A549 (cell line): ENCODE results near the gene PLK5. TPM values are rescaled to one million over a fixed set of nuclear protein-coding genes. Genes with fewer than 3 reads are reported as not detected.

ENCODE experiments used
- ATAC-seq, 2 experiments: fragments of 200-7000 bp in 1 of 2; fragments of >200 bp in 1 of 2; cut with Nextera tagmentation in 1 of 2; cut with Tn5 transposase in 1 of 2; 3 replicates each; pipeline versions ENCODE4 v1.8.0 to v1.9.1; 2018 to 2020; ENCODE audit warnings: mild to moderate bottlenecking in 1 of 2, moderate library complexity in 1 of 2
- CTCF ChIA-PET: fragments of 300-600 bp; sonication (Branson Sonifier 250); formaldehyde crosslinking; extraction: SDS; loops from one replicate; lab custom pipeline; 2021; ENCODE audit warnings: antibody characterized with exemption, inconsistent platforms; lab: Yijun Ruan, JAX
- POLR2A ChIA-PET: fragments of 350-600 bp; formaldehyde crosslinking; extraction: SDS; loops from one replicate; lab custom pipeline; 2021; ENCODE audit warnings: antibody characterized with exemption, inconsistent platforms; lab: Yijun Ruan, JAX
- DNase-seq, 2 experiments: peaks; one replicate each; pipeline versions ENCODE4 v3.0.0 to v3.0.0-alpha.2; 2011 to 2016; ENCODE audit warnings: low read depth in 1 of 2, low spot score in 1 of 2
- FAIRE-seq: peaks from 2 replicates; lab custom pipeline; 2011; peaks lifted over from hg19 to GRCh38; lab: Jason Lieb, UNC
- H3K27ac ChIP-seq, 2 experiments: fragments of >200 bp; sonication (Bioruptor Twin); formaldehyde crosslinking; 3 replicates each; pipeline ENCODE4 v1.5.1; 2016 to 2017
- H3K4me1 ChIP-seq: fragments of >200 bp; sonication (Bioruptor Twin); formaldehyde crosslinking; 3 replicates; pipeline ENCODE4 v1.6.1; 2016
- H3K4me2 ChIP-seq: fragments of >200 bp; sonication (Bioruptor Twin); formaldehyde crosslinking; 3 replicates; pipeline ENCODE4 v1.6.1; 2016
- H3K4me3 ChIP-seq: fragments of >200 bp; sonication (Bioruptor Twin); formaldehyde crosslinking; 3 replicates; pipeline ENCODE4 v1.5.1; 2016
- H3K9me3 ChIP-seq: fragments of >200 bp; sonication (Bioruptor Twin); formaldehyde crosslinking; 3 replicates; pipeline ENCODE4 v1.6.1; 2016
- BHLHE40 ChIP-seq: IDR thresholded peaks from 2 replicates; pipeline ENCODE4 v1.6.1; 2012; ENCODE audit warnings: low read depth, low read length, inconsistent platforms
- CBX8 ChIP-seq: fragments of 200-600 bp; sonication (generic); IDR thresholded peaks from 2 replicates; pipeline ENCODE4 v1.6.1; 2016
- CEBPB ChIP-seq, 2 experiments: fragments of >200 bp in 1 of 2; sonication (Bioruptor Twin) in 1 of 2; formaldehyde crosslinking in 1 of 2; IDR thresholded peaks; 2 replicates each; pipeline ENCODE4 v1.6.1; 2012 to 2016
- CHD2 ChIP-seq: fragments of 150-350 bp; IDR thresholded peaks from 2 replicates; pipeline ENCODE4 v1.6.1; 2014; ENCODE audit warnings: low read length; ENCODE audit not compliant: partially characterized antibody
- EP300 ChIP-seq, 2 experiments: fragments of >200 bp; sonication (Bioruptor Twin); formaldehyde crosslinking; IDR thresholded peaks; 2 replicates in 1 of 2; 3 replicates in 1 of 2; pipeline ENCODE4 v1.6.1; 2016 to 2017
- GATA3 ChIP-seq: IDR thresholded peaks from 2 replicates; pipeline ENCODE4 v1.6.1; 2012; ENCODE audit warnings: borderline replicate concordance
- HEYL ChIP-seq: fragments of 250-450 bp; sonication (Bioruptor Pico); IDR thresholded peaks from 2 replicates; pipeline ENCODE4 v1.8.0; 2021; ENCODE audit warnings: mild to moderate bottlenecking, moderate library complexity
- HOXA7 ChIP-seq: fragments of 250-450 bp; sonication (Bioruptor Pico); IDR thresholded peaks from 2 replicates; pipeline ENCODE4 v1.5.0; 2020; ENCODE audit warnings: mild to moderate bottlenecking, moderate library complexity
- HOXB13 ChIP-seq: fragments of 250-450 bp; sonication (Bioruptor Pico); IDR thresholded peaks from 2 replicates; pipeline ENCODE4 v1.5.0; 2020; ENCODE audit warnings: low read depth, mild to moderate bottlenecking, moderate library complexity
- JUNB ChIP-seq: fragments of >200 bp; sonication (Bioruptor Twin); formaldehyde crosslinking; IDR thresholded peaks from 2 replicates; pipeline ENCODE4 v1.6.1; 2016
- KDM5A ChIP-seq: fragments of 200-600 bp; sonication (generic); IDR thresholded peaks from 2 replicates; pipeline ENCODE4 v1.6.1; 2016; ENCODE audit warnings: antibody characterized with exemption, mild to moderate bottlenecking
- MAX ChIP-seq: IDR thresholded peaks from 2 replicates; pipeline ENCODE4 v1.6.1; 2012
- MAZ ChIP-seq: fragments of 150-350 bp; IDR thresholded peaks from 2 replicates; pipeline ENCODE4 v1.6.1; 2014; ENCODE audit warnings: antibody characterized with exemption, low read depth, low read length, borderline replicate concordance
- MYC ChIP-seq: IDR thresholded peaks from 2 replicates; pipeline ENCODE4 v1.6.1; 2012; ENCODE audit warnings: mild to moderate bottlenecking, inconsistent platforms, low read length, improper control_type of control experiment, borderline replicate concordance
- NFE2L2 ChIP-seq: fragments of 150-350 bp; conservative IDR thresholded peaks from 2 replicates; pipeline ENCODE4 v1.6.1; 2014; ENCODE audit warnings: low read length
- NPAS2 ChIP-seq: fragments of 250-450 bp; sonication (Bioruptor Pico); IDR thresholded peaks from 2 replicates; pipeline ENCODE4 v1.8.0; 2022; ENCODE audit warnings: mild to moderate bottlenecking, moderate library complexity, borderline replicate concordance
- PBX3 ChIP-seq: IDR thresholded peaks from 2 replicates; pipeline ENCODE4 v1.6.1; 2012
- POLR2AphosphoS2 ChIP-seq: conservative IDR thresholded peaks from 2 replicates; pipeline ENCODE4 v1.6.1; 2012; ENCODE audit warnings: low read length, improper control_type of control experiment, inconsistent platforms
- RAD21 ChIP-seq, 2 experiments: fragments of >200 bp in 1 of 2; sonication (Bioruptor Twin) in 1 of 2; formaldehyde crosslinking in 1 of 2; IDR thresholded peaks in 1 of 2; conservative IDR thresholded peaks in 1 of 2; 2 replicates in 1 of 2; 3 replicates in 1 of 2; pipeline ENCODE4 v1.6.1; 2012 to 2018; ENCODE audit warnings: inconsistent platforms in 1 of 2
- RARB ChIP-seq: fragments of 250-450 bp; sonication (Bioruptor Pico); IDR thresholded peaks from 2 replicates; pipeline ENCODE4 v1.8.0; 2021; ENCODE audit warnings: mild to moderate bottlenecking, moderate library complexity
- RCOR1 ChIP-seq: fragments of 150-350 bp; IDR thresholded peaks from 2 replicates; pipeline ENCODE4 v1.6.1; 2014; ENCODE audit warnings: antibody characterized with exemption, low read length, low read depth
- SMC3 ChIP-seq: fragments of >200 bp; sonication (Bioruptor Twin); formaldehyde crosslinking; IDR thresholded peaks from 3 replicates; pipeline ENCODE4 v1.6.1; 2018; ENCODE audit warnings: inconsistent platforms
- TP53 ChIP-seq: fragments of 250-450 bp; sonication (Bioruptor Pico); IDR thresholded peaks from 2 replicates; pipeline ENCODE4 v1.5.0; 2021; ENCODE audit warnings: mild to moderate bottlenecking, moderate library complexity
- ZSCAN20 ChIP-seq: fragments of 250-450 bp; sonication (Bioruptor Pico); IDR thresholded peaks from 2 replicates; pipeline ENCODE4 v1.8.0; 2022; ENCODE audit warnings: mild to moderate bottlenecking, moderate library complexity
- WGBS: methylation state at CpG from one replicate; pipeline ENCODE4 v1.1.6; 2017; ENCODE audit errors: missing lambda C conversion rate; 5-methylcytosine and 5-hydroxymethylcytosine counted together
- polyA plus RNA-seq, 4 experiments: library from polyadenylated mRNA; depleted of rRNA in 3 of 4; stranded (reverse); fragments of >200 nt; fragmentation: RNase III in 1 of 4; extraction: RNeasy Plus Mini Kit Qiagen cat#74134 plus additional on column Dnase treatment in 1 of 4; gene quantifications; 2 replicates in 3 of 4; 3 replicates in 1 of 4; pipeline ENCODE4 v1.2.3, GENCODE V29; 2011 to 2017
- TF ChIP-seq, protein P1 (sequence below): fragments of >200 bp; sonication (Bioruptor Twin); formaldehyde crosslinking; IDR thresholded peaks from 3 replicates; pipeline ENCODE4 v1.5.1; 2016

The PLK5 gene
- polyA plus RNA-seq, 2 of the 4 experiments (the other 2 are of a cell fraction): not detected

DNA sequence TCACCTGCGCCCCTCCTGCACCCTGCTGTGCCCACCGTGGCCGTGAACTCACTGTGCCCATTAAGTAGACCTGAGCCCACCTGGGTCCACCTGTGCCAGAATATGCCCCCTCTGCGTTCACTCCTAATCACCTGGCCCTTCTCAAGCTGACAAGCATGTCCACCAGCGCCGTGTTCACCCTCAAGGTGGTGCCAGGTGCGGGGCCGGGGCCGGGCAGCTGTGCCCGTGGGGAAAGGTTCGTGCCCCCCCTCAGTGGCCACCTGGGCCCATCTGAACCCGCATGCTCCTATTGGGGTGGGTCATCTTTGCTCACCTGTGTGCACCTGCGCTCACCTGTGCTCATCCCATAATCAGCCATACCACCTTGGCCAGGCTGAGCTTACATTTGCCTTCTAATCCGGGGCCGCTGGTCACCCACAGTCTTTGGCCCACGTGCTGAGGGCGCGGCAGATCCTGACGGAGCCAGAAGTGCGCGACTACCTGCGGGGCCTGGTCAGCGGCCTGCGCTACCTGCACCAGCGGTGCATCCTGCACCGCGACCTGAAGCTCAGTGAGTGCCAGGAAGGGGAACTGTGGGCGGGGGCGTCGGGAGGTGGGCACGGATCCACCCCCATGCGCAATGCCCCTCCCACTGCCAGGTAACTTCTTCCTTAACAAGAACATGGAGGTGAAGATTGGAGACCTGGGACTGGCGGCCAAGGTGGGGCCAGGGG, 2.3 kb downstream of the PLK5 start:
- no peaks in the 10 kb centered on the region for H3K9me3 ChIP-seq
- TF ChIP-seq BHLHE40 (no peak), MYC (no peak), MAX (no peak), POLR2AphosphoS2 (no peak), RCOR1 (no peak), RARB (CRISPR knock-in tag) (no peak), JUNB (no peak), TP53 (no peak), HOXA7 (CRISPR knock-in tag) (no peak), GATA3 (no peak), NFE2L2 (no peak), HOXB13 (no peak), NPAS2 (CRISPR knock-in tag) (no peak), MAZ (no peak)
- TF ChIP-seq, protein P1, sequence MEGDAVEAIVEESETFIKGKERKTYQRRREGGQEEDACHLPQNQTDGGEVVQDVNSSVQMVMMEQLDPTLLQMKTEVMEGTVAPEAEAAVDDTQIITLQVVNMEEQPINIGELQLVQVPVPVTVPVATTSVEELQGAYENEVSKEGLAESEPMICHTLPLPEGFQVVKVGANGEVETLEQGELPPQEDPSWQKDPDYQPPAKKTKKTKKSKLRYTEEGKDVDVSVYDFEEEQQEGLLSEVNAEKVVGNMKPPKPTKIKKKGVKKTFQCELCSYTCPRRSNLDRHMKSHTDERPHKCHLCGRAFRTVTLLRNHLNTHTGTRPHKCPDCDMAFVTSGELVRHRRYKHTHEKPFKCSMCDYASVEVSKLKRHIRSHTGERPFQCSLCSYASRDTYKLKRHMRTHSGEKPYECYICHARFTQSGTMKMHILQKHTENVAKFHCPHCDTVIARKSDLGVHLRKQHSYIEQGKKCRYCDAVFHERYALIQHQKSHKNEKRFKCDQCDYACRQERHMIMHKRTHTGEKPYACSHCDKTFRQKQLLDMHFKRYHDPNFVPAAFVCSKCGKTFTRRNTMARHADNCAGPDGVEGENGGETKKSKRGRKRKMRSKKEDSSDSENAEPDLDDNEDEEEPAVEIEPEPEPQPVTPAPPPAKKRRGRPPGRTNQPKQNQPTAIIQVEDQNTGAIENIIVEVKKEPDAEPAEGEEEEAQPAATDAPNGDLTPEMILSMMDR: no peak
- TF ChIP-seq, all 56 proteins: peak for 0
- ChIA-PET POLR2A (no interaction called here), CTCF (interaction anchor here (1.9 kb wide), 1 partner anchor 8 kb away, joined by 6 read pairs; no protein-coding TSS in a partner anchor)
- no peaks in the 10 kb centered on the region for H3K4me1 ChIP-seq
- ATAC-seq (no peak), DNase-seq (no peak), FAIRE-seq (no peak)
- WGBS: 32% methylated on average over 16 of the region's 33 CpGs
- H3K27ac ChIP-seq: no peak overlapping the region
- no peak overlapping the region for H3K4me3 ChIP-seq
- no peak overlapping the region for H3K4me2 ChIP-seq

GRCh38 chr19:1526979-1527649, 3.2 kb downstream of the PLK5 start:
- no peak for DNase-seq
- no peak overlapping the region for H3K27ac ChIP-seq
- no peak overlapping the region for H3K4me3 ChIP-seq
- ChIA-PET POLR2A (no interaction called here), CTCF (interaction anchor here (0.6 to 1.9 kb wide), 4 partner anchors 7 to 129 kb away, joined by 3 to 6 read pairs (median 6); no protein-coding TSS in a partner anchor)
- TF ChIP-seq KDM5A: no peak
- TF ChIP-seq CEBPB (IDR thresholded peaks at IDR 0.05): peak in 1 of 2 experiments; percentile 44; a peak in 1 of 4 replicates
- TF ChIP-seq SMC3: no peak
- TF ChIP-seq NFE2L2: no peak
- TF ChIP-seq JUNB: no peak
- TF ChIP-seq CHD2: no peak
- no peak for TF ChIP-seq HEYL (CRISPR knock-in tag)
- TF ChIP-seq MAX: no peak
- H3K4me2 ChIP-seq: no peak overlapping the region
- H3K4me1 ChIP-seq: no peaks in the 10 kb centered on the region
- FAIRE-seq: no peak
- ATAC-seq: no peak
- H3K9me3 ChIP-seq: no peaks in the 10 kb centered on the region
- 48% methylated on average over 7 of the region's 18 CpGs for WGBS

- Histone ChIP-seq H3K4me1 (no peaks in the 10 kb centered on the region), H3K4me2 (no peak overlapping the region), H3K27ac (no peak overlapping the region), H3K4me3 (no peak overlapping the region), H3K9me3 (no peaks in the 10 kb centered on the region)
- 9% methylated on average over 6 of the region's 27 CpGs for WGBS
- DNase-seq (no peak), FAIRE-seq (no peak), ATAC-seq (peak; percentile 45 to 63; a peak in 4 of 6 replicates)
- CTCF ChIA-PET: interaction anchor here (1.3 to 1.4 kb wide), 2 partner anchors 13 to 18 kb away, joined by 5 to 6 read pairs; no protein-coding TSS in a partner anchor
- TF ChIP-seq EP300 (IDR thresholded peaks at IDR 0.05): no peak
- TF ChIP-seq MYC: no peak
- TF ChIP-seq ZSCAN20 (CRISPR knock-in tag): no peak
- TF ChIP-seq CBX8: no peak
- TF ChIP-seq CEBPB (IDR thresholded peaks at IDR 0.05): no peak
- TF ChIP-seq RAD21 (conservative IDR thresholded peaks at IDR 0.05 in 1 of 2, IDR thresholded peaks at IDR 0.05 in 1 of 2): no peak
- TF ChIP-seq HEYL (CRISPR knock-in tag): no peak
- TF ChIP-seq PBX3: no peak
- POLR2A ChIA-PET: no interaction called here
Observed at GRCh38 chr19:1527650-1528309, 3.9 kb downstream of the PLK5 start.
